ENCODE data around the gene NUP210L.

GRCh38 chr1:153953859-153954365, 201.0 kb downstream of the NUP210L start:
- TF ChIP-seq EZH2 (IDR thresholded peaks at IDR 0.05) (no peak), POLR2AphosphoS5 (IDR thresholded peaks at IDR 0.05; ENCODE audit: borderline replicate concordance, low read depth, low read length) (no peak)

Measured in SK-N-MC (cell line).